HFFc6 (cell line): ENCODE measurements around the gene COL19A1. TPM values are rescaled to one million over a fixed set of nuclear protein-coding genes. Genes with fewer than 3 reads are reported as not detected.
"Not testable (repeated sequence)": the region's sequence is repeated elsewhere in the genome, so short reads cannot be mapped to it uniquely, and the experiment has no call there.

ENCODE experiments used
- DNase-seq: peaks from one replicate; pipeline ENCODE4 v3.0.0-alpha.2; 2018
- H3K27ac Mint-ChIP-seq: 2 replicates; pipeline ENCODE4 v1.8.0; 2020; ENCODE audit warnings: mild to moderate bottlenecking, mixed read lengths
- H3K27me3 Mint-ChIP-seq: 2 replicates; pipeline ENCODE4 v1.8.0; 2021; ENCODE audit warnings: mild to moderate bottlenecking, moderate library complexity, mixed read lengths; ENCODE audit not compliant: insufficient read depth
- H3K36me3 Mint-ChIP-seq: 2 replicates; pipeline ENCODE4 v1.8.0; 2021; ENCODE audit warnings: low read depth, mixed read lengths
- H3K4me1 Mint-ChIP-seq: 2 replicates; pipeline ENCODE4 v1.8.0; 2020; ENCODE audit warnings: low read depth, mixed read lengths
- H3K4me3 Mint-ChIP-seq: 2 replicates; pipeline ENCODE4 v1.8.0; 2020; ENCODE audit warnings: mild to moderate bottlenecking, moderate library complexity, mixed read lengths
- H3K9me3 Mint-ChIP-seq: 2 replicates; pipeline ENCODE4 v1.8.0; 2020; ENCODE audit warnings: mild to moderate bottlenecking, mixed read lengths
- CTCF ChIP-seq: fragments of 200-600 bp; sonication (generic); IDR thresholded peaks from 2 replicates; pipeline ENCODE4 v1.5.0; 2021; ENCODE audit warnings: antibody characterized with exemption, mild to moderate bottlenecking
- total RNA-seq, 6 experiments: library from RNA; stranded (reverse); fragmentation: NEBNext Ultra II Directional; extraction: Animal tissue kit (Norgen Biotek cat#: 25700); gene quantifications; 2 replicates in 1 of 6; 3 replicates in 5 of 6; pipeline ENCODE4 v1.2.3, GENCODE V29; 2021

The COL19A1 gene
- total RNA-seq, 6 experiments from 2014 or later: not detected

GRCh38 chr6:69957985-69958559 is 91.7 kb downstream of the COL19A1 start:
- TF ChIP-seq CTCF: no peak
- Mint-ChIP-seq H3K27ac (no peak overlapping the region), H3K4me1 (no peaks in the 10 kb centered on the region), H3K36me3 (no peaks in the 10 kb centered on the region), H3K4me3 (no peak overlapping the region), H3K9me3 (0 out of 2 replicates have a peak, but pooled peaks cover 4% of the 10 kb centered on the region), H3K27me3 (no peaks in the 10 kb centered on the region)
- no peak for DNase-seq

DNA sequence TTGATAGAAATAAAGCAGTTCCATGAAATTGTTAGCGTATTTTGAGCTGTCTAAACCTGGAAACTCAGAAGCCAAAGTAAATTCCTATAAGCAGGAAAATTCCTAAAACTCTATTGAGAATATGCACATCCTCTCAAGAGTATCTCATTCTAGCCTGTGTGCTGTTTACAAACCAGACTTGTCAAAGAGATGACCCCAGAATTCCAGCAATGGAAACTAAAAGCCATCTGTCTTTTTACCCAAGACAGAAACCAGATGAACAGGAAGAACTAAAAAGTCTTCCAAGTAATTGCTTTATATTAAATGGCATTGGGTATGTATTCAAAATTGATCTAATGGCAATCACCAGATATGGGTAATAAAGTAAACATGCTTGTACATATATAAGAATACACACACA is 92.6 kb downstream of the COL19A1 start:
- TF ChIP-seq CTCF: no peak
- Mint-ChIP-seq H3K27ac (no peak overlapping the region), H3K36me3 (no peaks in the 10 kb centered on the region), H3K27me3 (no peaks in the 10 kb centered on the region), H3K4me1 (no peaks in the 10 kb centered on the region), H3K9me3 (0 out of 2 replicates have a peak, but pooled peaks cover 4% of the 10 kb centered on the region), H3K4me3 (no peak overlapping the region)
- DNase-seq: no peak

- H3K27me3 Mint-ChIP-seq, H3K9me3 Mint-ChIP-seq, H3K4me3 Mint-ChIP-seq, DNase-seq, H3K36me3 Mint-ChIP-seq, H3K27ac Mint-ChIP-seq, H3K4me1 Mint-ChIP-seq: not testable (repeated sequence)
These were observed 99.6 kb downstream of the COL19A1 start for GRCh38 chr6:69965974-69966373.

GRCh38 chr6:69973138-69973537 is 106.8 kb downstream of the COL19A1 start:
- Mint-ChIP-seq H3K4me1 (no peaks in the 10 kb centered on the region), H3K27me3 (no peaks in the 10 kb centered on the region), H3K36me3 (no peaks in the 10 kb centered on the region; the same call in 1 of the 2 replicates), H3K9me3 (peaks cover 21% of the 10 kb centered on the region), H3K4me3 (no peak overlapping the region), H3K27ac (no peak overlapping the region)
- no peak for DNase-seq
- no peak for TF ChIP-seq CTCF

GRCh38 chr6:69973763-69974162 is 107.4 kb downstream of the COL19A1 start:
- no peak for DNase-seq
- H3K36me3 Mint-ChIP-seq: no peaks in the 10 kb centered on the region; the same call in 1 of the 2 replicates
- H3K4me1 Mint-ChIP-seq: no peaks in the 10 kb centered on the region
- H3K27ac Mint-ChIP-seq: no peak overlapping the region
- no peak for TF ChIP-seq CTCF
- H3K4me3 Mint-ChIP-seq: no peak overlapping the region
- peaks cover 21% of the 10 kb centered on the region for H3K9me3 Mint-ChIP-seq
- H3K27me3 Mint-ChIP-seq: no peaks in the 10 kb centered on the region

- H3K4me3 Mint-ChIP-seq: no peak overlapping the region
- TF ChIP-seq CTCF: no peak
- no peaks in the 10 kb centered on the region for H3K4me1 Mint-ChIP-seq
- H3K9me3 Mint-ChIP-seq: peaks cover 21% of the 10 kb centered on the region
- H3K27me3 Mint-ChIP-seq: no peaks in the 10 kb centered on the region
- no peaks in the 10 kb centered on the region; the same call in 1 of the 2 replicates for H3K36me3 Mint-ChIP-seq
- DNase-seq: no peak
- no peak overlapping the region for H3K27ac Mint-ChIP-seq
These were observed 107.8 kb downstream of the COL19A1 start for GRCh38 chr6:69974193-69974592.
